ENCODE data around the gene CDK10. TPM values are rescaled to one million over a fixed set of nuclear protein-coding genes. Genes with fewer than 3 reads are reported as not detected.

The CDK10 gene
- total and polyA plus RNA-seq, 9 of the 15 experiments (the other 6 are each of a cell fraction or from before 2014, with no cell fraction given), result 2.0 to 85.1 (median 40.1) TPM

- TF ChIP-seq, protein P1, sequence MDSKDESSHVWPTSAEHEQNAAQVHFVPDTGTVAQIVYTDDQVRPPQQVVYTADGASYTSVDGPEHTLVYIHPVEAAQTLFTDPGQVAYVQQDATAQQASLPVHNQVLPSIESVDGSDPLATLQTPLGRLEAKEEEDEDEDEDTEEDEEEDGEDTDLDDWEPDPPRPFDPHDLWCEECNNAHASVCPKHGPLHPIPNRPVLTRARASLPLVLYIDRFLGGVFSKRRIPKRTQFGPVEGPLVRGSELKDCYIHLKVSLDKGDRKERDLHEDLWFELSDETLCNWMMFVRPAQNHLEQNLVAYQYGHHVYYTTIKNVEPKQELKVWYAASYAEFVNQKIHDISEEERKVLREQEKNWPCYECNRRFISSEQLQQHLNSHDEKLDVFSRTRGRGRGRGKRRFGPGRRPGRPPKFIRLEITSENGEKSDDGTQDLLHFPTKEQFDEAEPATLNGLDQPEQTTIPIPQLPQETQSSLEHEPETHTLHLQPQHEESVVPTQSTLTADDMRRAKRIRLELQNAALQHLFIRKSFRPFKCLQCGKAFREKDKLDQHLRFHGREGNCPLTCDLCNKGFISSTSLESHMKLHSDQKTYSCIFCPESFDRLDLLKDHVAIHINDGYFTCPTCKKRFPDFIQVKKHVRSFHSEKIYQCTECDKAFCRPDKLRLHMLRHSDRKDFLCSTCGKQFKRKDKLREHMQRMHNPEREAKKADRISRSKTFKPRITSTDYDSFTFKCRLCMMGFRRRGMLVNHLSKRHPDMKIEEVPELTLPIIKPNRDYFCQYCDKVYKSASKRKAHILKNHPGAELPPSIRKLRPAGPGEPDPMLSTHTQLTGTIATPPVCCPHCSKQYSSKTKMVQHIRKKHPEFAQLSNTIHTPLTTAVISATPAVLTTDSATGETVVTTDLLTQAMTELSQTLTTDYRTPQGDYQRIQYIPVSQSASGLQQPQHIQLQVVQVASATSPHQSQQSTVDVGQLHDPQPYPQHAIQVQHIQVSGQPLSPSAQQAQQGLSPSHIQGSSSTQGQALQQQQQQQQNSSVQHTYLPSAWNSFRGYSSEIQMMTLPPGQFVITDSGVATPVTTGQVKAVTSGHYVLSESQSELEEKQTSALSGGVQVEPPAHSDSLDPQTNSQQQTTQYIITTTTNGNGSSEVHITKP (IDR thresholded peaks at IDR 0.05; ENCODE audit: partially characterized antibody), result peak; percentile 10
- TF ChIP-seq TFAM (CRISPR knock-in tag; conservative IDR thresholded peaks at IDR 0.05) (no peak), ZNF57 (CRISPR knock-in tag; IDR thresholded peaks at IDR 0.05) (no peak), SMC3 (conservative IDR thresholded peaks at IDR 0.05; ENCODE audit: insufficient read depth, low read depth, low read length) (peak; percentile 57), MEF2D (tag; conservative IDR thresholded peaks at IDR 0.05; ENCODE audit: low read depth) (no peak), SIX5 (IDR thresholded peaks at IDR 0.05; ENCODE audit: borderline replicate concordance in 1 of 2, insufficient read depth in 1 of 2, low read depth in 1 of 2, low read length in 2 of 2) (no peak), KDM2B (CRISPR knock-in tag; IDR thresholded peaks at IDR 0.05) (no peak), COPS2 (conservative IDR thresholded peaks at IDR 0.05) (no peak), HNRNPH1 (optimal IDR thresholded peaks at IDR 0.05; ENCODE audit: low read depth, low read length) (no peak), FUS (optimal IDR thresholded peaks at IDR 0.05; ENCODE audit: low read depth, low read length) (no peak), ZNF316 (IDR thresholded peaks at IDR 0.05) (no peak), PRMT5 (CRISPR knock-in tag; IDR thresholded peaks at IDR 0.05) (no peak), FOSL1 (tag; conservative IDR thresholded peaks at IDR 0.05) (peak; percentile 73), DMBX1 (CRISPR knock-in tag; IDR thresholded peaks at IDR 0.05; ENCODE audit: borderline replicate concordance) (no peak), MYNN (IDR thresholded peaks at IDR 0.05) (no peak), MYNN (CRISPR knock-in tag; IDR thresholded peaks at IDR 0.05) (no peak), PCBP1 (IDR thresholded peaks at IDR 0.05; ENCODE audit: low read depth, low read length, poor library complexity, severe bottlenecking) (peak; percentile 25), RNF2 (IDR thresholded peaks at IDR 0.05) (peak; percentile 45; the same call in 1 of the 2 replicates), EHMT2 (IDR thresholded peaks at IDR 0.05) (no peak)
- TF ChIP-seq, protein P2, sequence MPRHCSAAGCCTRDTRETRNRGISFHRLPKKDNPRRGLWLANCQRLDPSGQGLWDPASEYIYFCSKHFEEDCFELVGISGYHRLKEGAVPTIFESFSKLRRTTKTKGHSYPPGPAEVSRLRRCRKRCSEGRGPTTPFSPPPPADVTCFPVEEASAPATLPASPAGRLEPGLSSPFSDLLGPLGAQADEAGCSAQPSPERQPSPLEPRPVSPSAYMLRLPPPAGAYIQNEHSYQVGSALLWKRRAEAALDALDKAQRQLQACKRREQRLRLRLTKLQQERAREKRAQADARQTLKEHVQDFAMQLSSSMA (CRISPR knock-in tag; IDR thresholded peaks at IDR 0.05), result no peak
- TF ChIP-seq, protein P3, sequence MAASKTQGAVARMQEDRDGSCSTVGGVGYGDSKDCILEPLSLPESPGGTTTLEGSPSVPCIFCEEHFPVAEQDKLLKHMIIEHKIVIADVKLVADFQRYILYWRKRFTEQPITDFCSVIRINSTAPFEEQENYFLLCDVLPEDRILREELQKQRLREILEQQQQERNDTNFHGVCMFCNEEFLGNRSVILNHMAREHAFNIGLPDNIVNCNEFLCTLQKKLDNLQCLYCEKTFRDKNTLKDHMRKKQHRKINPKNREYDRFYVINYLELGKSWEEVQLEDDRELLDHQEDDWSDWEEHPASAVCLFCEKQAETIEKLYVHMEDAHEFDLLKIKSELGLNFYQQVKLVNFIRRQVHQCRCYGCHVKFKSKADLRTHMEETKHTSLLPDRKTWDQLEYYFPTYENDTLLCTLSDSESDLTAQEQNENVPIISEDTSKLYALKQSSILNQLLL (CRISPR knock-in tag; IDR thresholded peaks at IDR 0.05; ENCODE audit: borderline replicate concordance), result no peak
- TF ChIP-seq, protein P4, sequence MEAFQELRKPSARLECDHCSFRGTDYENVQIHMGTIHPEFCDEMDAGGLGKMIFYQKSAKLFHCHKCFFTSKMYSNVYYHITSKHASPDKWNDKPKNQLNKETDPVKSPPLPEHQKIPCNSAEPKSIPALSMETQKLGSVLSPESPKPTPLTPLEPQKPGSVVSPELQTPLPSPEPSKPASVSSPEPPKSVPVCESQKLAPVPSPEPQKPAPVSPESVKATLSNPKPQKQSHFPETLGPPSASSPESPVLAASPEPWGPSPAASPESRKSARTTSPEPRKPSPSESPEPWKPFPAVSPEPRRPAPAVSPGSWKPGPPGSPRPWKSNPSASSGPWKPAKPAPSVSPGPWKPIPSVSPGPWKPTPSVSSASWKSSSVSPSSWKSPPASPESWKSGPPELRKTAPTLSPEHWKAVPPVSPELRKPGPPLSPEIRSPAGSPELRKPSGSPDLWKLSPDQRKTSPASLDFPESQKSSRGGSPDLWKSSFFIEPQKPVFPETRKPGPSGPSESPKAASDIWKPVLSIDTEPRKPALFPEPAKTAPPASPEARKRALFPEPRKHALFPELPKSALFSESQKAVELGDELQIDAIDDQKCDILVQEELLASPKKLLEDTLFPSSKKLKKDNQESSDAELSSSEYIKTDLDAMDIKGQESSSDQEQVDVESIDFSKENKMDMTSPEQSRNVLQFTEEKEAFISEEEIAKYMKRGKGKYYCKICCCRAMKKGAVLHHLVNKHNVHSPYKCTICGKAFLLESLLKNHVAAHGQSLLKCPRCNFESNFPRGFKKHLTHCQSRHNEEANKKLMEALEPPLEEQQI (IDR thresholded peaks at IDR 0.05), result no peak
Measured at GRCh38 chr16:89700100-89700648, 13.7 kb downstream of the CDK10 start (continued).
